Astrocyte (in vitro differentiated cells and primary cell): ENCODE measurements around the gene GALNT1. TPM values are rescaled to one million over a fixed set of nuclear protein-coding genes. Genes with fewer than 3 reads are reported as not detected.

Source experiments
- DNase-seq: peaks from one replicate; pipeline ENCODE4 v3.0.0-alpha.2; 2010; ENCODE audit warnings: low read depth
- FAIRE-seq: peaks from 2 replicates; lab custom pipeline; 2011; peaks lifted over from hg19 to GRCh38; lab: Jason Lieb, UNC
- H2AFZ ChIP-seq: 2 replicates; pipeline ENCODE4 v1.6.0; 2012; ENCODE audit warnings: low read depth, low read length, inconsistent platforms
- H3K27ac ChIP-seq: 2 replicates; pipeline ENCODE4 v1.5.1; 2011; ENCODE audit warnings: low read depth, low read length, inconsistent platforms
- H3K27me3 ChIP-seq: 2 replicates; pipeline ENCODE4 v1.6.0; 2011; ENCODE audit warnings: low read length, inconsistent platforms; ENCODE audit not compliant: insufficient read depth
- H3K36me3 ChIP-seq: 2 replicates; pipeline ENCODE4 v1.5.1; 2011; ENCODE audit warnings: low read length, inconsistent platforms; ENCODE audit not compliant: insufficient read depth
- H3K4me1 ChIP-seq: 2 replicates; pipeline ENCODE4 v1.5.1; 2011; ENCODE audit warnings: low read length, inconsistent platforms; ENCODE audit not compliant: insufficient read depth
- H3K4me2 ChIP-seq: 2 replicates; pipeline ENCODE4 v1.6.0; 2012; ENCODE audit warnings: low read length, inconsistent platforms
- H3K4me3 ChIP-seq: 2 replicates; pipeline ENCODE4 v1.5.1; 2011; ENCODE audit warnings: low read depth, mild to moderate bottlenecking, low read length, inconsistent platforms; ENCODE audit not compliant: insufficient read depth
- H3K79me2 ChIP-seq: 2 replicates; pipeline ENCODE4 v1.6.0; 2012; ENCODE audit warnings: mild to moderate bottlenecking, low read length, inconsistent platforms; ENCODE audit not compliant: insufficient read depth
- H3K9ac ChIP-seq: 2 replicates; pipeline ENCODE4 v1.6.0; 2012; ENCODE audit warnings: mild to moderate bottlenecking, low read length, inconsistent platforms
- H3K9me3 ChIP-seq: 2 replicates; pipeline ENCODE4 v1.5.1; 2012; ENCODE audit warnings: low read depth, mild to moderate bottlenecking, low read length, inconsistent platforms; ENCODE audit not compliant: insufficient read depth
- H4K20me1 ChIP-seq: 2 replicates; pipeline ENCODE4 v1.6.0; 2012; ENCODE audit warnings: low read length, inconsistent platforms; ENCODE audit not compliant: insufficient read depth
- H3K27ac Mint-ChIP-seq: one replicate; pipeline ENCODE4 v1.8.0; 2021; ENCODE audit warnings: mild to moderate bottlenecking, mixed read lengths; ENCODE audit not compliant: unreplicated experiment
- H3K27me3 Mint-ChIP-seq: one replicate; pipeline ENCODE4 v1.8.0; 2021; ENCODE audit warnings: low read depth, mixed read lengths; ENCODE audit not compliant: unreplicated experiment
- H3K36me3 Mint-ChIP-seq: one replicate; pipeline ENCODE4 v1.8.0; 2021; ENCODE audit warnings: low read depth, mixed read lengths; ENCODE audit not compliant: unreplicated experiment
- H3K4me1 Mint-ChIP-seq: one replicate; pipeline ENCODE4 v1.8.0; 2021; ENCODE audit warnings: low read depth, mixed read lengths; ENCODE audit not compliant: unreplicated experiment
- H3K4me3 Mint-ChIP-seq: one replicate; pipeline ENCODE4 v1.8.0; 2021; ENCODE audit warnings: mild to moderate bottlenecking, moderate library complexity, mixed read lengths; ENCODE audit not compliant: unreplicated experiment
- H3K9me3 Mint-ChIP-seq: one replicate; pipeline ENCODE4 v1.8.0; 2021; ENCODE audit warnings: mild to moderate bottlenecking, mixed read lengths; ENCODE audit not compliant: unreplicated experiment
- EZH2 ChIP-seq: IDR thresholded peaks from 2 replicates; pipeline ENCODE4 v1.6.1; 2012; ENCODE audit warnings: mild to moderate bottlenecking, low read length, inconsistent platforms; ENCODE audit not compliant: insufficient read depth
- microRNA-seq: library from miRNA; unstranded; fragments of <30 nt; microRNA quantifications from one replicate; pipeline ENCODE4 v1.2.0, GENCODE V29; 2020
- total RNA-seq: library from RNA; stranded (reverse); gene quantifications from 2 replicates; pipeline ENCODE4 v1.2.1, GENCODE V29; 2021
- TF ChIP-seq, protein P1 (sequence below): IDR thresholded peaks from 2 replicates; pipeline ENCODE4 v1.5.1; 2011; ENCODE audit warnings: low read depth, mild to moderate bottlenecking, inconsistent platforms, low read length, moderate library complexity; ENCODE audit not compliant: insufficient read depth

Gene GALNT1
- total RNA-seq, 1 donor from 2014 or later, result 127 TPM

DNA sequence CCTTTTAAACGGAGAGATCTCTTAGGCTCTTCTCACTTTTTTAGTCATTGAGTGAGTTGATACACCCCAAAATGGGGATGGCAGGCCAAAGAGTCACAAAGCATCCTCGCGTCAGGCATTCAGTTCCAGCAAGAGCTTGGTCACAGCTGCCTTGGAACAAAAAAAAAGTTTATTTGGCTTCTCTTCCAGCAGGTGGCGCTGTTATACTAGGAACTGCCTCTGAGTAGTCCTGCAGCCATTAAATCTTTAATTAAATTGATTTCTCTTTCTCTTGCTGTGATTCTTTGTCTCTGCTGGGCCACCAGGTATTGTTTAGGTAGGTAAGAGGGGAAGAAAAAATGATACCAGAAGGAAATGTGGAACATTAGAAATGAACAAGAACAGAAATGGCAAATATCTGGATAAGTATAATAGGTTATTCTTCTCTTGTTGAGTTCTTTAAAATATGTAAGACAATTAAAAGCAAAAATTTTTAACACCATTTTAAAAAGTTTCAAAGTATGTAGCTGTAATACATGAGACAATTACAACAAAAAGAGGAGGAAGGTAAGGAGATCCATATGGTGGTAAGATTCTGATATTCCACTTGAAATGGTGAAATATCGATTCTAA lies 175.1 kb downstream of the GALNT1 start:
- DNase-seq, result peak; percentile 33

More for the DNA sequence above, 175.1 kb downstream of the GALNT1 start:
- FAIRE-seq, result no peak
- H3K4me1 ChIP-seq, result no peaks in the 10 kb centered on the region
- H3K27me3 ChIP-seq, result peaks cover 7% of the 10 kb centered on the region
- no peak overlapping the region for H3K4me2 ChIP-seq
- H3K27ac ChIP-seq, result no peak overlapping the region
- no peak overlapping the region for H3K4me3 ChIP-seq
- no peaks in the 10 kb centered on the region for H4K20me1 ChIP-seq
- Mint-ChIP-seq H3K27me3 (peaks cover 20% of the 10 kb centered on the region), H3K36me3 (no peaks in the 10 kb centered on the region), H3K4me1 (no peaks in the 10 kb centered on the region), H3K4me3 (no peak overlapping the region), H3K9me3 (no peaks in the 10 kb centered on the region), H3K27ac (no peak overlapping the region)
- H2AFZ ChIP-seq, result no peak overlapping the region
- no peaks in the 10 kb centered on the region for H3K79me2 ChIP-seq
- no peaks in the 10 kb centered on the region for H3K9me3 ChIP-seq
- H3K36me3 ChIP-seq, result no peaks in the 10 kb centered on the region
- H3K9ac ChIP-seq, result no peak overlapping the region
- no peak for TF ChIP-seq EZH2
- TF ChIP-seq, protein P1, sequence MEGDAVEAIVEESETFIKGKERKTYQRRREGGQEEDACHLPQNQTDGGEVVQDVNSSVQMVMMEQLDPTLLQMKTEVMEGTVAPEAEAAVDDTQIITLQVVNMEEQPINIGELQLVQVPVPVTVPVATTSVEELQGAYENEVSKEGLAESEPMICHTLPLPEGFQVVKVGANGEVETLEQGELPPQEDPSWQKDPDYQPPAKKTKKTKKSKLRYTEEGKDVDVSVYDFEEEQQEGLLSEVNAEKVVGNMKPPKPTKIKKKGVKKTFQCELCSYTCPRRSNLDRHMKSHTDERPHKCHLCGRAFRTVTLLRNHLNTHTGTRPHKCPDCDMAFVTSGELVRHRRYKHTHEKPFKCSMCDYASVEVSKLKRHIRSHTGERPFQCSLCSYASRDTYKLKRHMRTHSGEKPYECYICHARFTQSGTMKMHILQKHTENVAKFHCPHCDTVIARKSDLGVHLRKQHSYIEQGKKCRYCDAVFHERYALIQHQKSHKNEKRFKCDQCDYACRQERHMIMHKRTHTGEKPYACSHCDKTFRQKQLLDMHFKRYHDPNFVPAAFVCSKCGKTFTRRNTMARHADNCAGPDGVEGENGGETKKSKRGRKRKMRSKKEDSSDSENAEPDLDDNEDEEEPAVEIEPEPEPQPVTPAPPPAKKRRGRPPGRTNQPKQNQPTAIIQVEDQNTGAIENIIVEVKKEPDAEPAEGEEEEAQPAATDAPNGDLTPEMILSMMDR, result peak; percentile 78

Small RNA genes lying within 50 kb of the gene (microRNA-seq; reads per million reads assigned to microRNA genes)
- gene MIR3975, result not detected

Other genes starting within 250 kb of the GALNT1 start
- 55.5 and 55.6 TPM in 2 replicates for gene ZNF24, start 237.3 kb upstream of the GALNT1 start, total RNA-seq
- 1.3 and 1.4 TPM in 2 replicates for gene ZNF396, start 204.4 kb upstream of the GALNT1 start, total RNA-seq
- gene INO80C, start 83.8 kb upstream of the GALNT1 start, total RNA-seq, result 21.1 and 24.6 TPM in 2 replicates